Fibroblast of skin of scalp (primary cell): ENCODE results near the gene COL5A2.

Source experiments
- DNase-seq: peaks from one replicate; pipeline ENCODE4 v3.0.0-alpha.2; 2013

Gene COL5A2

DNA sequence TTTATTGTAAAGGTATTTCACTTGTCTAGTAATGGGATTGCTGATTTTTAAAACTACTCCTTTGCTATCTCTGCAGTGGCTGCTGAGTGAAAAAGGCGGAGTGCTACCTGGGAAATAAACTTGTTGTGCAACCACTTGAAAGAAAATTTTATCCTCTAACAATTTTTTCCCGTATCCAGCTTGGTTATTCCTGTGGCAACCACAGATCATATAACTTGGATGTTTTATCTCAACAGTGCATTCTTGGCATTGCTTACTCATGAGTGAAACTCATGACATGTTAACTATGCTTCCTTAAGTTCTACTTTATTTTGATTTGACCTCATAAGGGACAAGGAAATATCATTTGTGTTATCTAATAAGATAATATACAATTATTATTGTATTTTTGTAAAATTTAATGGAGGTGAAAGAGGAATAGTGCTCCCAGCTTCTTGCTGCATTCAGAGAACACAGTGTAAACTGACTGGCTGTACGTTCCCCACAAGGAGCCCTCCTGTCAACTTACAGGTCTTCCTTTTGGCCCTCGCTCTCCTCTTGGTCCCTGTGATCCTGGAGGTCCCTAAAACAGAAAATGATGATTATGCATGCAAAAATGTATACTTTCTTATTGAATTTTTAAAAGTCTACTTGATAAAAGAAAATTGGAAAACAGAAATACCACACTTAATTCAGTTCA lies 82.7 kb downstream of the COL5A2 start:
- DNase-seq, result peak; percentile 90

DNA sequence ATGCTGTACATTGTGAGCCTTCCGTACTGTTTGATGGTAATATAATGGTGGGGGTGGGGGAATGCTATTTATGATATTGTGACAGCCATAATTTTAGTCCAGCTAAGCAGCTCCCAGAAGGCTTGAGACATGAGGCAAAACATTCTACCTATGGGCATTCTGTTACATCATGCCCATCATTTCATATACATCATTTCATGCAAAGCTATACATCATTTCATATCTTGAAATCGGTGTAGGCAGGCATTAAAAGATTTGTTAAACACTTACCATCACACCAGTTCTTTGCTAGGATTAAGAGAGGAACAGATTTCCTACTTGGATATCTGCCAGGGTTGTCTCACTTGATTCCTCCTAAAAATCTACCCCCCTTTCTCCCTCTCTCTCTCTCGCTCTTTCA lies 84.5 kb downstream of the COL5A2 start:
- DNase-seq, result no peak

DNA sequence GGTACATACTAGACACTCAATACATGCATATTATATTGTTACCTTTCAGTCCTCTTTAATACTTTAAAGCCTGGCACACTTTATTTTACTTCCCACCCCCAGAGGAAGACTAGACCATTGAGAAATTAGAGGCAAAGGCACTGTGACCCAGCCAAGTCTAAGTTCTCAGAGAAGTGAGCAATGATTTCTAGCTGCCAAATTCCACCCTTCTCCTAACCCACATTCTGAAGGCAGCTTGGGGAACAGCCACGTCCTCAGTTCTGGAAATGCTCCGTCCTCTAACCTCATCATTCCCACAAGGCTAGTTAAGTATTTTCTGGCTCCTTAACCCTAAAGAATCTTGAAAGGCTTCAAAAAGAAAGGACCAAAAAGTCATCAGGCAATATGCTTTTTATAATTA lies 86.6 kb downstream of the COL5A2 start:
- peak; percentile 80 for DNase-seq

DNA sequence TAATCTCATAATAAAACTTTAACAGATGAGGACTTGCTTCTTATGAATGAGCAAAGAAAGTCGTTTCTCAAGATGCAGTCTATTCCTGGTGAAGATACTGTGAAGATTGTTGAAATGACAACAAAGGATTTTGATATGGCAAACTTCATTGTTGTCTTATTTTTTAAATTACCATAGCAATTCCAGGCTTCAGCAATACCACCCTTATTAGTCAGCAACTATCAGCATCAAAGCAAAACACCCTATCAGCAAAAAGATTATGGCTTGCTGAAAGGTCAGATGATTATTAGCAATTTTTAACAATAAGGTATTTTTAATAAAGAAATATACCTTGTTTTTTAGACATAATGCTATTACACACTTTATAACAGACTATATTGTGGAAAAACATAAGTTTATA lies 88.3 kb downstream of the COL5A2 start:
- no peak for DNase-seq

DNA sequence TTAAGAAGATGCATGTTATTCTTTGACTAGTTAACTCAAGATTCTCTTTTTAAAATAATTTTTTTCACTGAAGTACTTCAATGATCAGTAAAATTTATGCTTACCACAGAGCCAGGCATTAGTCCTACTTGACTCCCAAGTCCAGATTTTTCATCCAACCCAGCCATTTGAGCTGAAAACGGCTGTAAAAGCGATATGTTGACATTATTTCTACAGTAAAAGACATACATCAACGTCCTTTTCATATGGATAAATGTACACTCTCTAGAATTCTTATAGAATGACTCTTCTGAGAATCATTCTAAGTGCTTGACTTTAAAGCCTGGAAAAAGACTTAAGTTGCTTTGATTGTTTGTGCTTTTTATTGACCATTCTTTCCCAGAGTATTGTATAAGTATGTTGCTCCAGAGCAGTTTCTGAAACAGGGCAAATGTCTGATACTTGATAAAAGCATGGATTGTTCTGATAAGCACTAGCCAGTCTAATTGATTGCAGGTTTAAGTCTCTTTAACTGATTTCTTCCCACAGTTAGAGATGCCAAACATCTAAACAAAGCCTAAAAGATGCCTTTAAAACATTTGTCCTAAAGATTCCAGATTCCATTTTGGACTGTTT lies 90.9 kb downstream of the COL5A2 start:
- peak; percentile 51 for DNase-seq

DNA sequence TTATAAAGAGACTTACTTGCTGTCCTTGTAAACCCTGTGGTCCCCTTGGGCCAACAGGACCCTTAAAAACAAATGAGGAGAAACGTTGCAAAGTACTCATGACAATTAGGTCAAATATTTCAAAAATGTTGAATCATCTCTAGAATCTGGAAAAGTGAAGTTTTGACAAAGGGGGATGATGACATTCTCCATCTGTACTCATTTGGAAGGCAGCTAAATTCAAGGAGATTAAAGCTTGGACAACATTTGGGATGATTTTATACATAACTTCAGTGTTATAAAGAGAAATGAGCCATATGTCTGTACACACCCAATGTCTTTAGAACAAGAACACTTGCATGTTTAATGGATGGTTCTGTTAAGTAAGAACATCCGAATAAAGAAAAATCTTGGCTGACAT lies 92.9 kb downstream of the COL5A2 start:
- peak; percentile 92 for DNase-seq

DNA sequence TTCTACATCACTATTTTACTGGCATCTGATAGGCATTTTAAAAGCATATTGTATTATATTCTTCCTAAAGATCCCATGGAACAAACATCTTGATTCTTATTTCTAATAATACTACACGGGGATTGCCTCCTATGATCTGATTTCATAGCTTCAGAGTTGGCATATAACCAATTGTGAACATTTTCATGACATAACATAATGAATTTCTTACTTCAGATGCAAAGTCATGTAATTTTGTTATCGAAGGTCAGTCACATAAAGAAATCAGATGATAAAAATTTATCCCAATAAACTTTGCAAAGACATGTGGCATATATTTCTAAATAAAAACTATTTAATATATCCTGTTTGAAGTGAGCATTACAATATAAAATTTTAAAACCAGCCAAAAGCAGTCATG lies 93.3 kb downstream of the COL5A2 start:
- peak; percentile 21 for DNase-seq

DNA sequence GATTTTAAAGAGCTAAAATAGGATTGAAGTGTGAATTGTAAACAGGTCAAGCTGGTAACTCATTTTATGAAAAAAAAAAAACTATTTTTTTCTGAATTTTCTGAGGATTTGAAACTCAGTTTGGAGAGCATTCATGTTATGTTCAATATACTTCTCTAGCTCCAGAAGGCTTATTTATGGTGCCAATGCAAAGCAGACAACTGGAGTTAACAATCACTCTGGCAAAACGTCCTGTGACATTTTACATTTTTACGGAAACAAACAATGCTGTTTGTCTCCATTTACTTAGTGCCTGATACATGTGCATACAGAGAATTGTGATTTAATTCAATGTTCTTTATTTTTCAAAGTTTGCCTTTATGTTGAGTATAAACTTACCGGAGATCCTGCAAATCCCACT lies 96.0 kb downstream of the COL5A2 start:
- no peak for DNase-seq

DNA sequence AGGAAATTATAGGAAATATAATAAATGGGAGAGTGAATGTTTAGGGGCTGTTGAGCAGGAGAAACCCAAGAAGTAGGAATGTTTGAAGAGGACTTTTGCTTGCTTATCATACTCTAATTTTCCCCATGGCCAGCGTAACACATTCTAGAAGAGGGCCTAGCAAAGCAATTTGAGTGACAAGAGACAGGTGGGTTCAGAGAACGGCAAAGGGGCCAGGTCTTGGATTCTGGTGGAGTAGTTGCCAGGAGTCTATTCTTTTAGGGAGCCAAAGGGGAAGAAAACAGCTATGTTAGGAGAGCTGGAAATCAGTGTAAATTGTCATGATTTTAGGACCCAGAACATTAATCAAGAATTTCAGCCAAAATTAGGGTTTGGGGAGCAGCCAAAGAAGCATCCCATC lies 96.5 kb downstream of the COL5A2 start:
- DNase-seq, result no peak

DNA sequence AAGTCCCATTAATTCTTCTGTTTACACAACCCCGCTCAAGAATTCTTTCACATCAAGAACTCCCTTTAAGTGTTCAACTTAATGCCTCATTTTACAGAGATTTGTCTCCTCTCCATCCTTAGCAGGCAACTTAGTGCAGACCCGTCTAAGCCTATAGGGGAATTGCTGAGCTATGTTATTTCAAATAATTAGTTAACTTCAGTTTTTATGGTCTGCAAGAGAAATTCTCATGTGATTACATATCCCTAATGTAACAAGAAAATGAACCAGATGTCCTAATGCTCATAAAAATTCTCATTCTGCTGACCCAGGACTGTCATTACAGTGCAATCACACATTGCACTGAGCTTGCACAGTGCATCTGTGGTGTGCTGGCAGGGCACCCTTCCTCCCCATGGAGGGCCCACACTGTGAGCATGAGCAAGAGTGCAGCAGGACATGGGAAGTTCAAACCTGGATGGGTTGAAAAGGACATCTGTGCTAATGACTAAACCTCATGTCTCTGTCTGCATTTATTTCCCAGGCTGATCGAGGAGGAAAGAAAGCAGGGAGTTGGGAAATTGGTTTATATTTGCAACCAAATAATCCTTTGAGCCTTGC lies 97.1 kb downstream of the COL5A2 start:
- peak; percentile 48 for DNase-seq

DNA sequence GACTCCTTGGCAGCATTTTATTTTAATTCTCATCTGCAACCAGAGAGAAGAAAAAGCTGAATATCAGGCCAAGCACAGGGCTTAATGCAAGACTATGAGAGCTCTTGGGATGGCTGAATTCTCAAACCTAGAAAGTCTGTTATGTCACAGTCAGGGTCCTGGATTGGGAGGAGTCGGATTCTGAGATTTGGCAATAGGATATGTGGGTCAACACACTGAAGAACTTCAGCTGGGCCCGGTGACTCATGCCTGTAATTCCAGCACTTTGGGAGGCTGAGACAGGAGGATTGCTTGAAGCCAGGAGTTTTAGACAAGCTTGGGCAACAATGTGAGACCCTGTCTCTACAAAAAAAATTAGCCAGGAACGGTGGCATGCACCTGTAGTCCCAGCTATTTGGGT lies 103.0 kb downstream of the COL5A2 start:
- peak; percentile 57 for DNase-seq

DNA sequence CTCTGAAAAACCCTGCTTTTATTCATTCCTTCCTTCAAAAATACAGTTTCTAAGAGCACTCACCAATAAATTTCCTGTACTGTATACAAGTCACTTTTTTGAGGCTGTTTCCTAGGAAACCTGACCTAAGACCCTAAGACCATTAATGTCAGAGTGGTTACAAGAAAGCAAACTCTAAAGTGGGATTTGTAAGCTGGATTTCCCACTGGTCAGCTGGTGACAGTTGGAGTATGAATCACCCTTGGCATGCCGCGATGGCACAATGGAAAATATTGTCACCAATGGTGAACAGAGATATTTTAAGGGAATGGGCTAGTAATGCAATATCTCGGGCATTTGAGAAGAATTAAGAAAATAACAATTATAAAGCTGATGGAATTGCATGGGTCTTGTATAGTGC lies 103.4 kb downstream of the COL5A2 start:
- DNase-seq, result no peak

DNA sequence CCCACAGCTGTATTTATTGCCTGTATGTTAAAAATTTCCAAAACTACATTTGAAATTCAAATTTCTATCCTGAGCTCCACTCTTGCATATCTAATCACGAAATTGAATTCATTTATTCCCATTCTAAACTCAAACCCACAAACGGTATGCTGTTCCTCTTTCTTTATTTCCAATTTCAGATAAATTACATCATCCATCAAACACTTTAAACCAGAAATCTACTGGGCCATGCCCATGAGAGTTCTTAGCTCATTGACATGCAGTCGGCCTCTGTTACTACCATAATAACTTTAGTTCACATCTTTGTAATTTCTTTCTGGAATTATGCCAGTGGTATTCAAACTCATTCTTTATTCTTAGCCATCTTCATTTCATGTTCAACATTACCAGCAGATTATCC lies 105.1 kb downstream of the COL5A2 start:
- peak; percentile 59 for DNase-seq

DNA sequence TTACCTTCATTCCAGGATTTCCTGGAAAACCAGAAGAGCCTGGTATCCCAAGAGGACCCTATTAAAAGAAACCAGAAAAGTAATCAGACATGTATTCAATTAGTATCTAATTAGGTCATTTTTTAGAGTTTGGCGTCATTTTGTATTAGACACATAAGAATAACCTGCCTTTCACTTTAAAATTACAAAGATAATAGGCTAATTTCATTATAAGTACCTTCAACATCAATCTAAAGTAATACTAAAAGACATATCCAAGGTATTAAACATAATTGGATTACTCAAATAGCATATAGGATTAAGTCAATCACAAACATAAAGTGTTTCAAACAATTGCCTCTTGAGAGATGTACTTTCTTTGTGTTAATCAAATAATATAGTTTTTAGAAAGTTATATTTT lies 107.5 kb downstream of the COL5A2 start:
- no peak for DNase-seq

DNA sequence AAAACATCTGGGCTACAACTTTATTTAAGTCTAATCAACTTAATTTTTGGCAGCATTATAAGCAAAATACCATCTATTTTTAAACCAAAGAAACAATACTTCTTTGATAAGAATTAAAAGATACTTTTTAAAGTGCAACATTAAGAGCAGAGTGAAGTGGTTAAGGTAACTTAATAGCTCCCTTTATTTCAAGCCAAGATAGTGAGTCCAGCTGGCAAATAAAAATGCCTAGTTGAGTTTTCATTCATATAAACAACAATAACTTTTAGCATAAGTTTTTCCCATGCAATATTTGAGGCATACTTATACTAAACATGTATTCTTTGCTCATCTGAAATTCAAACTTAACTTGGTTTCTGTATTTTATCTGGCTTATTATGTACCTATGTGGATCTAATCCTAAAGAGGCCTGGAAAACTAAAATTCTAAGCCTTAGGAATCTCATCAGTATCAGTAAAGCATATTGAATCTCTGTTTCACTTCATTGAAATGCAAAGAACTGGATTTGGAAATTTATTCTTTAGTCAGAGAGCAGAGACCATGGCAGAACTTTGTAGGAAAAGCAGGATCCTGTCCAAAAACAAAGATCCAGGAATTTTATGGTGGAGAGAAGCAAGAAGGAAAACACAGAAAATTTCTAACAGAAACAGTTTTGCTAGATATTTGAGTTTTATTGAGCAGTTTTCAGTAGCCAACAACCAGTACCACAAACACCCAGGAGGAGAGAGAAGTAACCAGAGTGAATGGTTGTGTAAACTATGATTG lies 109.5 kb downstream of the COL5A2 start:
- DNase-seq, result no peak

DNA sequence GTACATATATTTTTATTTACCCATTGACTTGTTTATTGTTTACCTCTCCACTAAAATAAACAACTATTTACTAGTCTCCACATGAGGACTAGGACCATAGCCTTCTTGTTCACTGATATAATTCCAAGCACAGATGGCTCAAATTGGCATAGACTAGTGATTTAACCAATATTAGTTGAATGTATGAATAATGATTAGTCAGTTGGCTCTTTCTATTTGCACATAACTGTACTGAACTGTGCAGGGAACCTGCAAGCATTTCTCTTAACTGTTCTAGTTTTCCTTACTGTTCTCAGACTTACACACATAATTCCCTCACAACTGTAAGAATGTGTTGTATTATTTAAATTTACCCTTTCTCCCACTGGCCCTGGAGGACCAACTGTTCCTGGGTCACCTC lies 113.5 kb downstream of the COL5A2 start:
- no peak for DNase-seq

DNA sequence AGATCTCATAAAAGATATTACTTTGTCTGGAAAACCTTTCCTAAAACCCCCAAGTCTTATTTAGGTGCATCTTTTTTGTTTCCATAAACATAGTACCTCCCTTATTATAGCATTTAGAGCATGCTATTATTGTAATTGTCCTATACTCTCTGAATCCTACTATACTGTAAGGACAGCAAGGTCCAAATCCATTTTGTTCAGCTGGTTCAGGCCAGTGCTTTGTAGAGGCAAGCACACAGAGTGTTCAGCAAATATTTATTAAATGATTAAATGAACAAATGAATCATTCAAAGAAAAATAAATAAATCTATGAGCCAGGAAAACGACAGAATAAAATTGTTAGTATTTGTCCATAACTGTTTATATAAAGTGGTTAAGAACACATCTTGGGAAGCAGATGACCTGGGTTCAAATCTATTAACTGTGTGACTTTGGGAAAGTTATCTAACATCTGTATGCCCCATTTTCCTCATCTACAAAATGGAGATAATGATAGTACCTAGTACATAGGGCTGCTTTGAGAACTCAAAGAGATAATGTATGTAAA lies 119.4 kb downstream of the COL5A2 start:
- DNase-seq, result no peak

DNA sequence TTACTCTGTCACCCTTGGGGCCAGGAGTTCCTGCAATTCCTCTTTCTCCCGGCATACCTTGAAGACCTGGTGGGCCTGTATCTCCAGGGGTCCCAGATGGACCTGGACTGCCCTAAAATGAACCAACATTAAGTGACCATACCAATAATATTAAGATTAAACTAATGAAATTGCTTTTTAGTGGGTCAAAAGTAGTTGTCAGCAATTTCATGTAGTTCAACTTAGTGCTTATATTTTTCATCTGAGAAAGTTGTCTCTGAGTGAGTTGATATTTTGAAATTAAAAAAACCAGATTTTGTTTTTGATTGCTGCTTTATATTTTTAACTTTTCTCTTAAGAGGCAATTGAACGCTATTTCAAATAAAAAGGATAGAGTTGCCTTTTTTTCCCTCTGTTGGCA lies 122.2 kb downstream of the COL5A2 start:
- DNase-seq, result no peak

DNA sequence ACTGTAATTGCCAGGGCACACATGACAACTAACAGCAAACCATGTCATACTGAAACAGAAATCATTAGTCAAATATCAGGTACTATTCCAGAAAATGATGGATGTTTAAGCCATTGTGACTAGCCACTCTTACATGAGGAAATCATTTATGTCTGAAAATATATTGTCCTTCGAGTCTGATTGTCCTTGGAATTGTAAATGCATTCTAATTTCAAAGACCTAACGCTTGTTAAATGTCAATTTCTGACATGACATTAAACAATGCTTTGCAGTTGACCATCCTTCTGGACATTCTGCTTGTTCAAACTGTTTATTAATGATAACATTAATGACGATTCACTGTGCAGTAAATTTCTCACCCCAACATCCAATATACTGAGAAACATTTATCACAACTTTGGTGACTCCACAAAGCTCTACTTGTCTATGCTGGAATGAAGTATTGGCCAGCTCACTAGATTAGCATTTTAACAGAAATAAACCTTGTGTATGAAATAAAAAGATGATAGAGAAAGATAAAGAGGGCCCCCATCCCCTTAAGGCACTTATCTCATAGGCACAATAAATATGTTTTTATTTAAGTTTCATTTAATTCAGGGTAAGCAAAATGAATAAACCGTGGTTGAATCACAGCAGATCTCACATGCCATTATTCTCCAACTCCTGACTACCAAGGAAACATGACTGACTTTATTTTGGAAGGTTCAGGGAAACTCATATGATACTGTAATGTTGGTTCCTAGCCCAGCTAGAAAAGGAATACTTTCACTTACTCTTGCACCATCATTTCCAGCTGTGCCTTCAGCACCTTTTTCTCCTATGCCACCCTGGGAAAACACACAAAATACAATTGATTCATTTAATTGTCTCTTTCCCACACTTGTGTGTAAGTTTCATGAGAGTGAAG lies 123.1 kb downstream of the COL5A2 start:
- no peak for DNase-seq

DNA sequence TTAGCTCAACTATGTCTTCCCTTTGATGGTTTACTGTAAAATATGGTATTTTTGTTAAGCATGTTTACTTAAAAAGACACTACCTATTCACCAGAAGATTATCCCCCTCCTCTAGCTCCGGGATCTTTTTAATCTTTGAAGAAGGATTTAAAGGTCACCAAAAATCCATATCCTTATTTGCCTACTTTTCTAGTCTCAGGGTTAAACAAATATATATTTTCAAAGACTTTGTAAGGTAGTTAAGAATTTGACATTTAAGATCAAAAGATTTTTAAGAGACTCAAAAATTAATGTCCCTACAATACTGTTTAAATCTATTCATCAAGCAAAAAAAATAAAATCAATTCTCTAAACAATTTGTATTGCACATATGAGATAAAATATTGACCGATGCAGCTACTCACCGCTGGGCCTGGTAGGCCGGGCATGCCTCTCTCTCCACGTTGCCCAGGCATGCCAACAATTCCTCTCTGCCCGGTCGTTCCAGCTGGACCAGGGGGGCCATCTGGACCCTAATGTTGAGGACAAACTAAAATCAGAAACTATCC lies 129.3 kb downstream of the COL5A2 start:
- DNase-seq, result no peak

DNA sequence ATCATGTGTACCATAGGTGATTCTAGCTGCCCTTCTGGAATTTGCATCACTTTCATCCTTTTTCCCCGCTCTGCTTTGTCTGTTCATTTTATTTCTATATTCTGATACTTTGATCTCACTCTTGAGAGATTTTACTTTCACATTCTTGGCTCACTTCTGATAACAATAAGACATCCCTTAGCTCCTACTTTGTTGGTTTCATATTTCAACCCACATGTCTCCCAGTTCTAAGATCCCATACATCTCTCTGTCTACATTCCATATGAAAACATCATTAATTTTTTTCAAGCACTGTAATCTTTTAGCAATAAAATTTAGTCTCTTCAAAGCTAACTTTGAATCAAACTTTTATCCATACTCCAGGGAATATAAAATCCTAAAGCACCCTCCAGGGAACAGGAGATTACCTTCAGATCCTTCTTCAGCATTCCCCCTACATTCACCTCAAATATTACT lies 129.8 kb downstream of the COL5A2 start:
- peak; percentile 69 for DNase-seq

DNA sequence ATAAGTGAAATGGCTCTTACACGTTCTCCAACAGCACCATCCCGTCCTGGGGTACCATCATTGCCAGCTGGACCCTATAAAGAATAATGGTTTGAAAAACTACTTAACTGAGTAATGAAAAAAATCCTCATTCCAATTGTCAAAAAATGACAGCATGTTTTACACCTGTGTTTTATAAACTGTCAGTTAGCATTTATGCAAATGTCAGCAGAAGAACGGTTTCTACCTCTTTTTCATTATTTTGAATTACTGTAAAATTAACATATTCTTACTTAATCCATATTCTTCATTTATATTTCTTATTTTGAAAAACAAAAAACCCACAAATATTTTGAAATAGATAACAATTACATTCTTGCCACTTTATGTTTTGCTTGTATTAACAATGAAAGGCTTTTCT lies 131.4 kb downstream of the COL5A2 start:
- no peak for DNase-seq
